MM.1S (cell line): ENCODE measurements around the gene SELENOV.

Experiments used
- CTCF ChIP-seq: fragments of 300-600 bp; sonication (generic); IDR thresholded peaks from 2 replicates; pipeline ENCODE4 v1.5.1; 2016; ENCODE audit warnings: antibody characterized with exemption, low read length, mixed read lengths
- EZH2 ChIP-seq: fragments of 300-600 bp; sonication (generic); optimal IDR thresholded peaks from 2 replicates; pipeline ENCODE3; 2017; ENCODE audit warnings: low read depth, mild to moderate bottlenecking, antibody characterized with exemption, low read length, mixed read lengths
- EZH2phosphoT487 ChIP-seq: fragments of 300-600 bp; sonication (generic); IDR thresholded peaks from 2 replicates; pipeline ENCODE4 v1.6.1; 2018; ENCODE audit warnings: antibody characterized with exemption, low read length

DNA sequence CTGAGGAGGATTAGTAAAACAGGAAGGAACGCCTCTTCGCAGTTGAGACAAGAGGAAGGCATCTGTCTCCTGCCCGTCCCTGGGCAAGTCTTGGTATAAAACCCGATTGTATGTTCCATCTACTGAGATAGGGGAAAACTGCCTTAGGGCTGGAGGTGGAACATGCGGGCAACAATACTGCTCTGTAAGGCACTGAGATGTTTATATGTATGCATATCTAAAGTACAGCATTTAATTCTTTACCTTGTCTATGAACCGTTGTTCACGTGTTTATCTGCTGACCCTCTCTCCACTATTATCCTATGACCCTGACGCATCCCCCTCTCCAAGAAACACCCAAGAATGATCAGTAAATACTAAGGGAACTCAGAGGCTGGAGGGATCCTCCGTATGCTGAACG, 35.0 kb upstream of the SELENOV start:
- TF ChIP-seq EZH2: no peak
- no peak for TF ChIP-seq CTCF
- no peak for TF ChIP-seq EZH2phosphoT487
